T-helper 9 cell (primary cell): ENCODE measurements around the gene LZTR1.
A peak's percentile ranks its signal among the peaks of the same experiment; 100 is the strongest.
"Not testable (repeated sequence)": the region's sequence is repeated elsewhere in the genome, so short reads cannot be mapped to it uniquely, and the experiment has no call there.

Experiments
- DNase-seq: peaks from one replicate; pipeline ENCODE4 v3.0.0-alpha.2; 2020

The LZTR1 gene

DNA sequence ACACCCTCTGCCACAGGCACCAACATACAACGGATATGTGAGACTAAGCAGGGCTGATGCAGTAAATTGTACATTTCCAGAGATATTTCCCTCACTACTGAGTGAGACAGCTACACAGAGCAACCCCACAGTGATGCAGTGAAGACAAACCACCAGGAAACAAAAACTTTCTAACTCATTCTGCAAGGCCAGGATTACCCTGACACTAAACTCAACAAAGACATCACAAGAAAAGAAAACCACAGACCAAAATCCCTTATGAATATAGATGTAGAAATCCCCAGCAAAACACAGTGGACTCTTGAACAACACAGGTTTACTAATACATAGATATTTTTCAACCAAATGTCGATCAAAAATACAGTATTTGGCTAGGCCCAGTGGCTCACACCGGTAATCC lies 51.8 kb downstream of the LZTR1 start:
- DNase-seq: no peak

DNA sequence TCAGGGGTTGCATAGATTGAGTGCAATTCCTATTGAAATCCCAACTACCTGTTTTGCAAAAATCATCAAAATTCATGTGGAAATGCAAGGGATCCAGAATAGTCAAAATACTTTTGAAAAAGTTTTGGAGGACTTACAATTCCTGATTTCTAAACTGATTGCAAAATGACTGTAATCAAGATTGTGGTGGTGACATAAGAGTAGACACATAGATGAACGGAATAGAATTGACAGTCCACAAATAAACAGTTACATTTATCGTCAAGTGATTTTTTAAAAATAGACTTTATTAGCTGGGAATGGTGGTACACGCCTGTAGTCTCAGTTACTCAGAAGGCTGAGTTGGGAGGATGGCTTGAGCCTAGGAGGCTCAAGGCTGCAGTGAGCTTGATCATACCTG lies 52.9 kb downstream of the LZTR1 start:
- no peak for DNase-seq

DNA sequence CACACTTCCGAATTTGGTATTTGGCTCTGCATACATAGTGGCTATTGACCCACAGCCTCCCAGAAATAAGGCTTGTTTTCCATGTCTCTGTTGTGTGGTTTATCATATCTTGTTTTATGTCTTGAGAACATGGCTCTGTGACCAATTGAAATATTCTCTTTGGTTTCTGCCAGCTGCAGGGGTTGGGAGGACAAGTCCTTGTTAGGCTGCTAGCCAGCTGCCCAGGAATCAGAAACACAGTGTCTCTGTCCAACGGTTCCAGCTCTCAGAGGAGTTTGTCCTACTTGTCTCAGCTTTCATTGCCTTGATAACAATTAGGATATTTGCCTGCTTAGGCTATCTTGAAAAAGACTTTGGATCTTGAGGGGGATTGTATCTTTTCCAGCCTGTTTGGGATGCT lies 56.3 kb downstream of the LZTR1 start:
- DNase-seq: no peak

GRCh38 chr22:21039158-21039557 lies 57.1 kb downstream of the LZTR1 start:
- not testable (repeated sequence) for DNase-seq

DNA sequence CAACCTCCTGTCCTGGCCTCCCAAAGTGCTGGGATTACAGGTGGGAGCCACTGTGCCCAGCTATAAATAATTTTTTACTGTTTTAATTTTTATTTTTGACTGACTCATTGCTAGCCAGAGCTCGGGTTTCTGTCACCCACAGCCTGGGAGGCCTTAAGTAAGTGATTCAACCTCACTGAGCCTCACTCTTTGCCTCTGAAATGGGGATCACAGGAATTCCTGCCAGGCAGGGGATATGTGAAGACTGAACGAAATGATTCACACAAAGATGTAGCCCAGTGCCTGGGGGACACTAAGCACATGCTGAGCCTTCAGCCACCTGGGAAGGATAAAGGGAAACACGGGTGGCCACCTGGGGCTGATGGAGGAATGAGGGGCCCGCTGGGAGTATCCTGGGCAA lies 59.8 kb downstream of the LZTR1 start:
- DNase-seq: no peak

- DNase-seq: no peak
These were observed 61.1 kb downstream of the LZTR1 start for GRCh38 chr22:21042978-21043859.

DNA sequence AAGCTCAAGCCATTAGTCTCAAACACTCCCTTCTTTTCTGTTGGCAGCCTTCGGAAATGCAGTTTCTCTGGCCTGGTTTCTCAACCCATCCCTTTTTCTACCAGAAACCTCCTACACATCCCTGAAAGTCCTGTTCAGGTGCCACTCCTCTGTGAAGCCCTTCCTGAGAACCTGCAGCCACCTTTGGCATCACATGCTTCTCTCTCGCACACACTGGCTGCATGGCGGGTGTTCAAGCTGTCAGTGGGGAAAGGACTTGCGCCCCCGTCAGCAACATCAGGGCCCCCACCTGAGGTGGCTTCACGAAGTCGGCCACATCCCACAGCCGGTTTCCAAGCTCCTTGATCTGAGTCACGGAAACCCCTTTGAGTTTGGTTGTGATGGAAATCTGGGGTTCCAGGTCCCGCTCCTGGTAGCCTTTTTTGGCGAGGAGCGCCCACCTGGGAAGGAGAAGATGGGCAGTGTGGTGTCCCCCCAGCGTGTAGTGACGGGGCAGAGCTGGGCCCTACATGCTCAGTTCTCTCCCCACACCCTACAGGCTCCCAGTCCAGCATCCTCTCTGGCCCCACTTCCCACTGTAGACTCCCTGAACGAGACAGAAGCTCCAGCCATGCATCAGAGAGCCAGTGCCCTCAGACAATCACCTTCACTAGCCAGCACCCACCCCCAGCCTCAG lies 61.9 kb downstream of the LZTR1 start:
- DNase-seq: no peak

- DNase-seq: no peak
These were observed 63.0 kb downstream of the LZTR1 start for GRCh38 chr22:21044931-21045584.

DNA sequence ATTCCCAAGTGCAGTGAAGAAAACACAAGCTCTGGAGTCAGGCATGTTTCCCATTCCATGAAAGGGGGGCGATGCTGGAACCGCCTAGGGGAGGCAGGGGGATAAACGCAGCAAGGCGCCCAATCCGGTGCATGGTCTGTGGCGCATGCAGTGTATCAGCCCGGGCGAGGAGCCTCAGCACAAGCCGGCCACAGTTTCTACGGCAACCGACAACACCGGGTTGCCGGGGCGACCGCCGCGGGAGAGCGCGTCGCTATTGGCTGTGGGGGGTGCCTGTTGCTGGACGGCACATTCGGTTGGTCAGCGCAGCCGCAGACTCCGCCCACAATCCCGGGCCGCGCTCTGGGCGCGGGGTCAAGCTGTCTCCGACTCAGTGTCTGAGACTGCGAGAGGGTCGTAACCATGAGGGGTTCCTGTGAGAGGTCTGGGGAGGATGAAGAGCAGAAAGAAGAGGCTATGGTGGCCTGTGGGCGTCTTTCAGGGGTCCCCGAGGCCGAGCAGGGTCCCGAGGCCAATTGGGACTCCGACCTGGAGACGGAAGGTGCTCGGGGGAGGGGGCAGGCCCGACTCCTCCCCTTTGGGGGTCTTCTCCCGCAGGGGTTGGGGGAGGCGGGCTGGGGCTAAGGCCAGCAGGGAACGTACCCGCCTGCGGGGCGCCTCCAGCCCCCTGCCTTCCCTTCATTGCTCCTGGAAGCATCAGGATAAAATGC lies 63.6 kb downstream of the LZTR1 start, which contains the start of gene LRRC74B:
LRRC74B (plus strand) TSS at position 362 of the 710 bp plus-strand sequence; CDS start at position 403, 41 bp downstream.
- DNase-seq: peak; percentile 29

DNA sequence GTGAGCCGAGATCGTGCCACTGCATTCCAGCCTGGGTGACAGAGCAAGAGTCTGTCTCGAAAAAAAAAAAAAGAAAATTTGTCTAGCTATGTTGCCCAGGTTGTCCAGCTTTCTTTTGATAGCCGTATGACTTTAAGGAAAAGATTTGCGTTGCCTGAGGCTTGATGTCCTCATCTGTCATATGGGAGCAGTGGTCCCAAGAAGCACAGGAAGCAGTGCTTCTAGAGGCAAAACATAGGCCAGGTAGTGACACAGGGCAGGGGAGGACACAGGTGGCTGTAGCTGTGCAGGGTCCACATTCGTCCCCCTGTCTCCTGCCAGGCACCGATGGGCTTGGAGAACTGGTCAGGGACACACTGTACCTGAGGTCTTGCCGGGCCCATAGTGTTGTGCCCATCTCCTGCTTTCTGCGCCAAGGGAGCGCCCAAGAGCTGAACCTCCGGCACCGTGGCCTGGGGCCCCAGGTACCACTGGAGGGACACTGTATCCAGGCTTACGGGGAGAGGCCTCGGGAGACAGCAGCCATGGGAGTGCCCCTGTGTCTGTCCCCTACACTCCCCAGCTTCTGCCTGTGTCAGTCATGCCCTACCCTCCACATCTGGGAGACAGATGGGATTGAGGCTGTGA lies 65.1 kb downstream of the LZTR1 start:
- DNase-seq: no peak

GRCh38 chr22:21047730-21048129 lies 65.6 kb downstream of the LZTR1 start:
- no peak for DNase-seq

GRCh38 chr22:21048448-21048847 lies 66.4 kb downstream of the LZTR1 start:
- DNase-seq: not testable (repeated sequence)
